Left lung (tissue), 10 donors: ENCODE measurements around the gene ARFGAP1. TPM values are rescaled to one million over a fixed set of nuclear protein-coding genes. Genes with fewer than 3 reads are reported as not detected.

Experiments used
- ATAC-seq: fragments of 200-7000 bp; cut with Tn5 transposase; one replicate; pipeline ENCODE4 v1.9.1; 2020; ENCODE audit warnings: moderate library complexity
- DNase-seq, 4 donors: peaks; one replicate each; pipeline ENCODE4 v3.0.0-alpha.2; 2013 to 2020
- H3K27ac ChIP-seq, 2 donors: fragments of 200-600 bp; sonication (generic) in 1 of 2; one replicate each; pipeline versions ENCODE4 v1.5.0 to v1.8.0; 2020 to 2021
- H3K27me3 ChIP-seq, 2 donors: fragments of 200-600 bp; sonication (generic) in 1 of 2; one replicate each; pipeline versions ENCODE4 v1.5.0 to v1.8.0; 2020 to 2021
- H3K36me3 ChIP-seq, 2 donors: fragments of 200-600 bp; sonication (generic) in 1 of 2; one replicate each; pipeline versions ENCODE4 v1.5.0 to v1.8.0; 2020 to 2021
- H3K4me1 ChIP-seq, 2 donors: fragments of 200-600 bp; one replicate each; pipeline ENCODE4 v1.8.0; 2021
- H3K4me3 ChIP-seq, 2 donors: fragments of 200-600 bp; sonication (generic) in 1 of 2; one replicate each; pipeline versions ENCODE4 v1.5.0 to v1.8.0; 2020 to 2021; ENCODE audit warnings: mild to moderate bottlenecking in 1 of 2
- H3K9me3 ChIP-seq, 2 donors: fragments of 200-600 bp; sonication (generic) in 1 of 2; one replicate each; pipeline versions ENCODE4 v1.5.0 to v1.8.0; 2020 to 2021
- CTCF ChIP-seq, 2 donors: fragments of 200-600 bp; sonication (generic) in 1 of 2; IDR thresholded peaks; one replicate each; pipeline versions ENCODE4 v1.5.0 to v1.8.0; 2021; ENCODE audit warnings: antibody characterized with exemption in 2 of 2
- intact Hi-C, 2 donors: fragments of 100-400 bp; cut with DNase I; formaldehyde crosslinking; loops; one replicate each; pipeline versions ENCODE4 v1.11.2 to v1.14.2; 2022
- polyA plus RNA-seq, 6 donors: library from polyadenylated mRNA; unstranded; fragments of 120-200 nt; gene quantifications; one replicate each; pipeline ENCODE4 v1.2.1, GENCODE V29; 2013; ENCODE audit not compliant: insufficient read length in 6 of 6
- total RNA-seq, 2 donors: library from RNA; stranded (reverse); fragmentation: NEBNext Ultra II Directional; extraction: Animal tissue kit (Norgen Biotek cat#: 25700); gene quantifications; one replicate each; pipeline ENCODE4 v1.2.1, GENCODE V29; 2021
- donor health status: DM: no; HTN: yes; CAD: no.
- donor health status: DM: no; HTN: no; CAD: no.

ARFGAP1 gene
- total and polyA plus RNA-seq, 8 donors = 53.1 to 87.5 (median 70.2) TPM

GRCh38 chr20:63281742-63282665, 9.4 kb downstream of the ARFGAP1 start:
- DNase-seq (peak in 1 of 4 donors; percentile 66), ATAC-seq (no peak)
- no peaks in the 10 kb centered on the region for H3K9me3 ChIP-seq
- TF ChIP-seq CTCF (IDR thresholded peaks at IDR 0.05) = no peak
- intact Hi-C loops = no loop called here
- H3K4me3 ChIP-seq = no peak overlapping the region
- H3K4me1 ChIP-seq = no peaks in the 10 kb centered on the region
- H3K36me3 ChIP-seq = peaks cover 0 to 100% of the 10 kb centered on the region in 2 donors
- no peaks in the 10 kb centered on the region for H3K27me3 ChIP-seq
- no peak overlapping the region for H3K27ac ChIP-seq

- DNase-seq = peak in 1 of 4 donors; percentile 70
- no peaks in the 10 kb centered on the region for H3K9me3 ChIP-seq
- no peak overlapping the region for H3K27ac ChIP-seq
- intact Hi-C loops = no loop called here
- no peaks in the 10 kb centered on the region for H3K4me1 ChIP-seq
- H3K4me3 ChIP-seq = no peak overlapping the region
- peaks cover 0 to 100% of the 10 kb centered on the region in 2 donors for H3K36me3 ChIP-seq
- TF ChIP-seq CTCF (IDR thresholded peaks at IDR 0.05) = no peak
- no peak for ATAC-seq
- no peaks in the 10 kb centered on the region for H3K27me3 ChIP-seq
Measured at GRCh38 chr20:63282946-63283345, 10.3 kb downstream of the ARFGAP1 start.

GRCh38 chr20:63283397-63284082, 10.9 kb downstream of the ARFGAP1 start:
- H3K4me3 ChIP-seq = no peak overlapping the region
- H3K27me3 ChIP-seq = no peaks in the 10 kb centered on the region
- no peak overlapping the region for H3K27ac ChIP-seq
- no peak for ATAC-seq
- H3K9me3 ChIP-seq = no peaks in the 10 kb centered on the region
- peak in 1 of 4 donors; percentile 67 for DNase-seq
- no peaks in the 10 kb centered on the region for H3K4me1 ChIP-seq
- peaks cover 0 to 100% of the 10 kb centered on the region in 2 donors for H3K36me3 ChIP-seq
- TF ChIP-seq CTCF (IDR thresholded peaks at IDR 0.05) = no peak
- intact Hi-C loops = no loop called here

- ATAC-seq = no peak
Measured at GRCh38 chr20:63284083-63284440, 11.4 kb downstream of the ARFGAP1 start.

More at GRCh38 chr20:63284083-63284440, 11.4 kb downstream of the ARFGAP1 start:
- Histone ChIP-seq H3K27me3 (no peaks in the 10 kb centered on the region), H3K36me3 (peaks cover 0 to 100% of the 10 kb centered on the region in 2 donors), H3K4me3 (no peak overlapping the region), H3K27ac (no peak overlapping the region), H3K9me3 (no peaks in the 10 kb centered on the region), H3K4me1 (no peaks in the 10 kb centered on the region)
- no peak for TF ChIP-seq CTCF (IDR thresholded peaks at IDR 0.05)
- intact Hi-C loops = no loop called here
- DNase-seq = peak in 1 of 4 donors; percentile 66
